ENCODE data around the gene FAT1.

FAT1 gene

DNA sequence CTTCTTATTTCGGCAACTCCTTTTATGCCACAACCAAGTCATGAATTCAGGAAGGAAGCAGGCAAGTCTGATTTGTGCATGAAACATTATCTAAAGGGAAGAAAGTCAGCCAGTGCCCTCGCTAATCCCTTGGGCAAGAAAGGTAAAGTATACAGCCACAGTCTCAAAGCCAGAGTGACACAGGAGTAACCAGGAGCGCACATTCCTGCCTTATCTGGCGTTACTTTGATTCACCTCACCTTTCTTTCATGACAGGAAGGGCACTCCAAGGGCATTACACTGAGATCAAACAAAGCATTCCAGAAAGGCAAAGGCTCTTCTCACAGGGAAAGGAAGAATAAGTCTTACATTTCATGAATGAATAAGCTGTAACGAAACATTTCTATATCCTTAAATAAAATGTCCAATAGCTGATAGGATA is 38.8 kb downstream of the FAT1 start:
- DNase-seq (ENCODE audit: low read depth in 2 of 2), result no peak
- H3K4me3 ChIP-seq (replicated peaks in 1 of 2; ENCODE audit: low read depth in 2 of 2, low read length in 2 of 2), result no peak overlapping the region
- TF ChIP-seq, protein P1, sequence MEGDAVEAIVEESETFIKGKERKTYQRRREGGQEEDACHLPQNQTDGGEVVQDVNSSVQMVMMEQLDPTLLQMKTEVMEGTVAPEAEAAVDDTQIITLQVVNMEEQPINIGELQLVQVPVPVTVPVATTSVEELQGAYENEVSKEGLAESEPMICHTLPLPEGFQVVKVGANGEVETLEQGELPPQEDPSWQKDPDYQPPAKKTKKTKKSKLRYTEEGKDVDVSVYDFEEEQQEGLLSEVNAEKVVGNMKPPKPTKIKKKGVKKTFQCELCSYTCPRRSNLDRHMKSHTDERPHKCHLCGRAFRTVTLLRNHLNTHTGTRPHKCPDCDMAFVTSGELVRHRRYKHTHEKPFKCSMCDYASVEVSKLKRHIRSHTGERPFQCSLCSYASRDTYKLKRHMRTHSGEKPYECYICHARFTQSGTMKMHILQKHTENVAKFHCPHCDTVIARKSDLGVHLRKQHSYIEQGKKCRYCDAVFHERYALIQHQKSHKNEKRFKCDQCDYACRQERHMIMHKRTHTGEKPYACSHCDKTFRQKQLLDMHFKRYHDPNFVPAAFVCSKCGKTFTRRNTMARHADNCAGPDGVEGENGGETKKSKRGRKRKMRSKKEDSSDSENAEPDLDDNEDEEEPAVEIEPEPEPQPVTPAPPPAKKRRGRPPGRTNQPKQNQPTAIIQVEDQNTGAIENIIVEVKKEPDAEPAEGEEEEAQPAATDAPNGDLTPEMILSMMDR (IDR thresholded peaks at IDR 0.05; ENCODE audit: low read depth, low read length), result no peak

GRCh38 chr4:186684220-186684619 is 39.4 kb downstream of the FAT1 start:
- no peak for DNase-seq (ENCODE audit: low read depth in 2 of 2)
- no peak overlapping the region for H3K4me3 ChIP-seq (replicated peaks in 1 of 2; ENCODE audit: low read depth in 2 of 2, low read length in 2 of 2)
- TF ChIP-seq, protein P1 (IDR thresholded peaks at IDR 0.05; ENCODE audit: low read depth, low read length), result no peak

DNA sequence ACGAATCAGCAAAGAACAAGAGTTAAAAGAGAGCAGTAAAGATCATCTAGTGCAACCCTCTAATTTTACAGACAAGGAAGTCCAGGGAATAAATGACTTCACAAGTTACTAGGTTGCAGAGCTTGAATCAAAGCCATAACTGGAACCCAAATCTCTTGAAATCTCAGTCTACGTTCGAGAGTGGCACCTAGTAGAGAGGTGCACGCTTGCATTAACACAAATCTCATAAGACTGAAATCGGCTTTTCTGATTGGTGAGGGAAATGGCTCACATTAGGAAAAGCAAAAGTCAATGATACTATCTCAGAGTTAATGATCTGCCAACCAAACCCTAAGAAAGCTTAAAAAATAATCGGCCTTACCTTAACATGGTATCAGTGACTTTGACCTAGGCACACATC is 43.0 kb downstream of the FAT1 start:
- no peak overlapping the region for H3K4me3 ChIP-seq (replicated peaks in 1 of 2; ENCODE audit: low read depth in 2 of 2, low read length in 2 of 2)
- TF ChIP-seq, protein P1 (IDR thresholded peaks at IDR 0.05; ENCODE audit: low read depth, low read length), result no peak
- DNase-seq (ENCODE audit: low read depth in 2 of 2), result no peak

DNA sequence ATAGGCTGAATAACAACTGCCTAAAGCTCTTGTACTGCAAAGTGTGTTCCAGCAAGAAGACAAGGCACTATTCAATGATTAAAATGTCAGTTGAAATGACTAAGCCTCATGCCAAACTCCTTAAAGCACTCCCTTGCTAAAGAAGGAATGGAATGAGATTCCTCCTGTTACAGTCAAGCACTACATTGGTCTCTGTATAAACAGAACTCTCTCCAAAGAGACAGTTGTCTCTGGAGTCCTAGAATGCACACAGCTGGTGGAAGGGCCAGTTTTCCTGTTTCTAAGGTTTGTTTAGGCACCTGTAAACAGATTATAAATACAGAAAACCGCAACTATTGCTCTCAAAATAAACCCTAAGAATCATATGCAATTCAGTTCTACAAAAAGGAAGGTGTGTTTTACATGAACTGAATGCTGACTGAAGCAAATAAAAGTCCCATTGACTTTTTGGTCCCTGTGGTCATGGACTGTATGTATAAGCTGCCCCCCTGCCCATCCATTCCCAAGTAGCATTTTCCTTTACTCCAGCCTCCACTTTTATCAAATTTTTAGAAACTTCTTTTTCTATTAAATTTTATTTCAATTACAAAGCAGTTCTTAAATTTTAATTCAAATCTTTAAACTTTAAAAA is 47.0 kb downstream of the FAT1 start:
- TF ChIP-seq, protein P1 (IDR thresholded peaks at IDR 0.05; ENCODE audit: low read depth, low read length), result no peak
- peak; percentile 82 to 86 for DNase-seq (ENCODE audit: low read depth in 2 of 2)
- no peak overlapping the region for H3K4me3 ChIP-seq (replicated peaks in 1 of 2; ENCODE audit: low read depth in 2 of 2, low read length in 2 of 2)

- H3K4me3 ChIP-seq (replicated peaks in 1 of 2; ENCODE audit: low read depth in 2 of 2, low read length in 2 of 2), result no peak overlapping the region
- no peak for DNase-seq (ENCODE audit: low read depth in 2 of 2)
- TF ChIP-seq, protein P1 (IDR thresholded peaks at IDR 0.05; ENCODE audit: low read depth, low read length), result no peak
These were observed 53.9 kb downstream of the FAT1 start for GRCh38 chr4:186669735-186670134.

- TF ChIP-seq, protein P1 (IDR thresholded peaks at IDR 0.05; ENCODE audit: low read depth, low read length), result peak; percentile 39
- no peak overlapping the region for H3K4me3 ChIP-seq (replicated peaks in 1 of 2; ENCODE audit: low read depth in 2 of 2, low read length in 2 of 2)
- peak; percentile 82 to 83 for DNase-seq (ENCODE audit: low read depth in 2 of 2)
These were observed 54.4 kb downstream of the FAT1 start for GRCh38 chr4:186669159-186669731.
